Measurements from ENCODE around the gene GAPVD1.

The GAPVD1 gene

DNA sequence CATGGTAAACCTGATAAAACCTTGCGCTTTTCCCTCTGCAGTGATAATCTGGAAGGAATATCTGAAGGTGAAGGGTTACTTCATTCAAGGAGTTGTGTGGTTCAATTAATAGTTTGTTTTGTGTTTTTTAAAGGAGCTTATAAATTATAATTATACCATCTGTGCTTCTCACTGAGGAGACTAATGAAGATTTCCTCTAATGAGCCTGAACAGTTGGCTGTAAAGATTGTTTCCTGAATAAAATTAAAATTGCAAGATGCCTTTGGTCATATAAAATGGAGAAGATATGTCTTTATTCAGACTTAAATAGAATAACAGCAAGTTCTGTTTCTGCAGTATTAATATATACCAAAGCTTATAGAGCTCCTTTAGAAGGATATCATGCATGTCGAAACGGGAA is 59.9 kb downstream of the GAPVD1 start:
- no peak for DNase-seq

DNA sequence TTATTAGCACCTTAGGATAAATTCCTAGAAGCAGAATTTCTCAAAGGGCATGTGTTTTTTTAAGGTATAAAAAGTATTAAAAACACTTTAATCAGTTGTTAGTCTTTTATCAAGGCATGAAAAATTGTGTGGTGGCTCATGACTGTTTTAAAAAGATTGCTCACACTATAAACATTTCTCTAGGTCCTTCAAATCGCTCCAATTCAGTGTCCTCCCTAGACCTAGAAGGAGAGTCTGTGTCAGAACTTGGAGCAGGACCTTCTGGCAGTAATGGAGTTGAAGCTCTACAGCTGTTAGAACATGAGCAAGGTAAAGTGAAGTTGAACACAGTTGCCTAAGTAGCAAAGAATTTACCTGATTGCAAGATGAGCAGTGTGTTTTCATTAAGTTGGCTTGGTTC is 62.0 kb downstream of the GAPVD1 start:
- no peak for DNase-seq

- DNase-seq, result no peak
Measured at GRCh38 chr9:125325826-125326225, 64.2 kb downstream of the GAPVD1 start.

DNA sequence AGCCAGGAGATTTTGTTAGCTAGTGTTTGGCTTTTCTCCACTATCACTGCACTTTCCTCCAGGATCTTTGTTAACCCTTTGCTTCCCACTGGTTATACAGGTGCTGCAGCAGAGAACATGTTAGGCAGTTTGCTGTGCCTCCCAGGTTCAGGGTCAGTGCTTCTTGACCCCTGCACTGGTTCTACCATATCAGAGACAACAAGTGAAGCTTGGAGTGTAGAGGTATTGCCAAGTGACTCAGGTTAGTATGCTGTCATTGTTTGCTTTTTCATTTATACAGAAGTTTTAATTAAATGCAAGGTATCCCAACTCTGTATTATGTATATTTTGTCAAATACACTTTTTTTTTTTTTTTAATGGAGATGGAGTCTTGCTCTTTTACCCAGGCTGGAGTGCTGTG is 68.4 kb downstream of the GAPVD1 start:
- no peak for DNase-seq

- DNase-seq, result no peak
Measured at GRCh38 chr9:125330587-125330986, 69.0 kb downstream of the GAPVD1 start.

- DNase-seq, result peak; percentile 37
Measured at GRCh38 chr9:125332527-125332926, 70.9 kb downstream of the GAPVD1 start.

GRCh38 chr9:125337236-125337635 is 75.6 kb downstream of the GAPVD1 start:
- DNase-seq, result no peak

DNA sequence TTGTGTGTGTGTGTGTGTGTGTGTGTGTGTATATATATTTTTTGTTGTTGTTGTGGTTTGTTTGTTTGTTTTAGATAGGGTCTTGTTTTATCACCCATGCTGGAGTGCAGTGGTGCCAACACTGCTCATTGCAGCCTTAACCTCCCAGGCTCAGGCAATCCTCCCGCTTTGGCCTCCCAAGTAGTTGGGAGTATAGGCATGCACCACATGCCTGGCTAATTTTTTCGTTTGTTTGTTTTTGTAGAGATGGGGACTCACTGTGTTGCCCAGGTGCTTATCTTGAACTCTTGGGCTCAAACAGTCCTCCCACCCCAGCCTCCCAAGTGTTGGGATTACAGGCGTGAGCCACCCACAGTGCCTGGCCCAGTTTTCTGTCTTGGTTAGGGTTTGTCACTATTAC is 77.3 kb downstream of the GAPVD1 start:
- no peak for DNase-seq

DNA sequence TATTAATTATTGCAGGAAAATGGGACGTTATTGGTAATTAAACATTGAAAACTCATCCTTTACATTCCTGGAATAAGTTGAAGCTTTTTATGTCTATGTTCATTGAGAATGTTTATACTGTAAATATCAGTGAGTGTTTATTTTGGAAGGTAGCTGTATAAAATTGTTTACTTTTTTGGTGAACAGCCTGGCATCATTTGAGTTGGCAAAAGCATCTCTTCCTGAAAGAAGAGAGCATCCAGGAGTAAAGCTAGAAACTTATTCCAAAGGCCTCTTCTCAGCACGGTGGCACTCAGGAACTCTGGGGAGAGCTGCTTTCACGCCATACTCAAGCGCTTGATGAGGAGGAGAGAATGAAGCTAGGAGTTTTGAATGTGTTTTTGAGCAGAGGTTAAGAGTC is 79.9 kb downstream of the GAPVD1 start:
- DNase-seq, result no peak

DNA sequence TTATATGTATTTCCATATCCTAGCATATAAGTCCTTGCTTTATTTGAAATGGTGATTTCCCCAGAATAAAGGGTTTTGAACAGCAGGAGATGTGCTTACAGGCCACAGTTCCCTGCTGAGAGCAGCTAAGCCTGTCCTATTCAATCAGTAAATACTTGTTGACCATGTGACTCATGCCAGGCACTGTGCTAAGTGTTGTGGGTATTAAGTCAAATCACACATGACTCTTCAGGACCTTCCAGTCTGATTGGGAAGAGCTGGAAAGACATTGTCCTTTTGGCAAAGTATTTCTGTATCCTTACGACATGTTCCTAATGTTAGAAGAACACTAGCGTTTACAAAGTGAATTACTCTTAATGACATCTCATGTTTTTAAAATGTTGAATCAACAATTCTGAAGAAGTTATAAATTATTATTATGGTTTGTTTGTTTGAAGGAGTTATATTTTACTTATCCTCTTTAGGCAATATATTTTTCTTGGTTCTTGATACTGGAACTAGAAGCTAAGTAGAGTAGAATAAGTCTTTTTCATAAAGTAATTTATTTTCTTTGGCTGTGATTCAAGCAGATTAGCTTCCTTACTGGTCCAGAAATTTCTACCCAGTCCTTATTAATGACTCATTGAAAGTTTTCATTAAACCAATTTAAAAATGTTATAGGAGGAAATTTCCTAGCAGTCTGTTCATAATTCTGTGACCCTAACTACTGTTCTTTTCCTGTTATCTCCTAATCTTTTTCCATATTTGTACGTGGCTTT is 82.1 kb downstream of the GAPVD1 start:
- DNase-seq, result no peak

DNA sequence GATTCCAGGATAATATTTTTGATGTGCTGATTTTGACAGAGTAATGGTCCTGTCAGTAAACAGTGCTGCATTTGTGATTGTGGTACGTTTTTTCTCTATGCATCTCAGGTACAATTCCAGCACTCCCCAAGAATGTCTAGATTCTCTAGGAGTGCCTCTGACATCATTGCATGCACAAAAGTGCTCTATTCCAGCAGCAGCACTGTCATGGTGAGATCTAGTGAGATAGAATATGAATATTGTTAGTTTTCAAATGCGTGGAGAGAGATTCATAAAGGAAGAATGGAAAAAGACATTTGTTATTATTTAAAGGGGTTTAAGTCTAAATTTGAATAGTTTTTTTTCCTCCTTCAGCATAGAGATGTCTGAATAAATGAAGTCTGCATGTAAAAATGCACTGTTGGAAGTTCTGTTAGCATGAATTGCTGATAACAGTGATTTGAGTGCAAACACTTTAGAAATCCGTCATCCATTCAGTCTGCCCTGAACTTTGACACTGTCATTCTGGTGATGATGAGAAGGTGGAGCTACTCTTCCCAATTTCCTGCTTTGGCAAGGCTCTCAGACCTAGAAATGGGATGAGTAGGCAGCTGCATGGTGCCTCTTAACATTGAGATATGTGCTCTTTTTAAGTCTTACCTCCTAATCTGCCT is 84.6 kb downstream of the GAPVD1 start:
- DNase-seq, result no peak

DNA sequence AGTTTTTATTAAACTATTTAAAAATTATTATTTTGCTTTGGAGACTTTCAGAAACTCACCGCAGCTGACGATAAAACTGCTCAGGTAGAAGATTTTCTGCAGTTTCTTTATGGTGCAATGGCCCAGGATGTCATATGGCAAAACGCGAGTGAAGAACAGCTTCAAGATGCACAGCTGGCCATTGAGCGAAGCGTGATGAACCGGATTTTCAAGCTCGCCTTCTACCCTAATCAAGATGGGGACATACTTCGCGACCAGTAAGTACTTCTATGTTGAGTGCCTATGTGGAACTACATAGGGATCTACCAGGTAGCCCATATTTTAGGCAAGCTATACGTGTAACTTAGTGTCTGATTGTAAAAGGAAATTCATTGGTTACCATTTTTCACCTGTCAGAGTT is 94.0 kb downstream of the GAPVD1 start:
- DNase-seq, result no peak

GRCh38 chr9:125356032-125356431 is 94.4 kb downstream of the GAPVD1 start:
- DNase-seq, result no peak

- DNase-seq, result no peak
Measured at GRCh38 chr9:125359011-125359410, 97.4 kb downstream of the GAPVD1 start.

DNA sequence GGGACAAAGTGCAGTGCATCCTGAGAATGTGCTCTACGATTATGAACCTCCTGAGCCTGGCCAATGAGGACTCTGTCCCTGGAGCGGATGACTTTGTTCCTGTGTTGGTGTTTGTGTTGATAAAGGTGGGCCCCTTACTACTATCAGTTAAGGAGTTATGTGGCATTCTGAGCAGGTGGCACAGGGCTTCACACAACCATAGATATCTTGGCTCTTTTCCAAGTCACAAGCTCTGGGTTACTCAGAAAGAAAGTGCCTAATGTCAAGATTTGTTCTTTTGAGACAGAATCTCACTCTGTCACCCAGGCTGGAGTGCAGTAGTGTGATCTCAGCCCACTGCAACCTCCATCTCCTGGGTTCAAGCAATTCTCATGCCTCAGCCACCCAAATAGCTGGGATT is 99.0 kb downstream of the GAPVD1 start:
- DNase-seq, result no peak

- no peak for DNase-seq
Measured at GRCh38 chr9:125361837-125362531, 100.4 kb downstream of the GAPVD1 start.

- DNase-seq, result no peak
Measured at GRCh38 chr9:125366676-125367075, 105.0 kb downstream of the GAPVD1 start.

DNA sequence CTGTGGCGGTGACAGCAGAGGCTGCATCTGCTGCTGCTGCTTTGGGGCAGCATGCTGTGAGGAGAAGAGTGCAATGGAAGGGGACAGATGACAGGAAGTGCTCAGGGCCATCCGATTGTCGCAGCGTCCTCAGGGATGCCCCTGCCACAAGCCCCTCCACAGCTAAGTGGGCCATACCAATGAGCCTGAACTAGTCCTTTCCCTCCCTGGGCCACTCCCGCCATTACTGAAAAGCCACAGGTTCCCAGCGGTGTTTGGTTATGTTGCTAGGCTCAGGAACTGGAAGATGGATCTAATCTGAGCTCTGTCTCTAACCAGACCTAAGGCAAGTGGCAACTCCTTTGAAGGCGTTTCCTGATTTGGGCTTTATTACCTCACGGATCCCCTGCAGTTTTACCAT is 109.2 kb downstream of the GAPVD1 start:
- no peak for DNase-seq

DNA sequence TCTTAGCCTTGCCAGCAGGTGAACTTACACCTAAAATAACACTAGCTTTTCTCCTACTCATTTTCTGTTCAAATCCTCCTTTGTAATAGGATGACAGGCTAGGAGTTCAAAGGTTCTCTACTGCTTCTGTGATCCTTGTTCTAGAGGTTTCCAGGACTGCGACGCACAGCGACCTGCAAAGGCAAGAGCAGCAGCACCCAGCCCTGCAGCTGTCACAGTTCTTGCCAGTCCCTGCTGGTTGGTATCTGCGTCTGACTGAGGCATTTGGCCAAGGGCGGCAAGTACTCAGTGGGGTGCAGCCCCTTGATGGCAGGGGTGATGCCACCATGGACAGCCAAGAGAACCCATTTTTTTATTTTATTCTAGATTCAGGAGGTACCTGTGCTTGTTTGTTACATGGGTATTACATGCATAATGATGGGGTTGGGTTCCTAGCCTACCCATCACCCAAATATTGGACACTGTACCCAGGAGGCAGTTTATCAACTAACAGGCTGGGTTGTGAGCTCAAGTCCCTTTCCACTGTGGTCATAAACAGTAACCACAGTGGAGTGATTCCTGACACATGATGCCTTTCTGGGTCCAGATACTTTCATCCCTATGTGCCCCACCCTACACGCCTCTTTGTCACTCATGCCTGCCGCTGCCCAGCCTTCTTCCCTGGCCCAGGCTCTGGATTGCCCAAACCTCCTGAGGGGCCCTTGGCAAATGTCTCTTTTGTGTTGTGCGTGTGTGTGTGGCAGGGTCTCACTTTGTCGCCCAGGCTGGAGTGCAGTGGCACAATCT is 111.0 kb downstream of the GAPVD1 start:
- no peak for DNase-seq

- DNase-seq, result peak; percentile 68
Measured at GRCh38 chr9:125374443-125375309, 113.0 kb downstream of the GAPVD1 start.

DNA sequence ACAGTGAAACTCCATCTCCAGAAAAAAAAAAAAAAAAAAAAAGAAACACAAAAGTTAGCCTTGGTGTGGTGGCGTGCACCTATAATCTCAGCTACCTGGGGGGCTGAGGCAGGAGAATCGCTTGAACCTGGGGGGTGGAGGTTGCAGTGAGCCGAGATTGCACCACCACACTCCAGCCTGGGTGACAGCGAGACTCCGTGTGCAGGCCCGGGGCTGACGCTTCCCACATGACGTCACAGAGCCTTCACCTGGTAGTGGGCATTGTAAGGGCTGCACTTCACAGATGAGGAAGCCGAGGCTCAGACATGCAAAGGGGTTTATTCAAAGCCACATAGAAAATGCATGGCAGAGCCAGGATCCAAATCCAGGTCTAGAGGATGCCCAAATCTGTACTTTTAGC is 114.2 kb downstream of the GAPVD1 start:
- no peak for DNase-seq
